GM20431 (cell line): ENCODE measurements around the gene ZCCHC10.

Experiments
- in situ Hi-C: fragments of 300-500 bp; cut with MseI, MboI; formaldehyde crosslinking; loops from one replicate; pipeline ENCODE4 v1.15.0; 2020; ENCODE audit warnings: low sequenced_read_pairs; ENCODE audit not compliant: unreplicated experiment

ZCCHC10 gene

DNA sequence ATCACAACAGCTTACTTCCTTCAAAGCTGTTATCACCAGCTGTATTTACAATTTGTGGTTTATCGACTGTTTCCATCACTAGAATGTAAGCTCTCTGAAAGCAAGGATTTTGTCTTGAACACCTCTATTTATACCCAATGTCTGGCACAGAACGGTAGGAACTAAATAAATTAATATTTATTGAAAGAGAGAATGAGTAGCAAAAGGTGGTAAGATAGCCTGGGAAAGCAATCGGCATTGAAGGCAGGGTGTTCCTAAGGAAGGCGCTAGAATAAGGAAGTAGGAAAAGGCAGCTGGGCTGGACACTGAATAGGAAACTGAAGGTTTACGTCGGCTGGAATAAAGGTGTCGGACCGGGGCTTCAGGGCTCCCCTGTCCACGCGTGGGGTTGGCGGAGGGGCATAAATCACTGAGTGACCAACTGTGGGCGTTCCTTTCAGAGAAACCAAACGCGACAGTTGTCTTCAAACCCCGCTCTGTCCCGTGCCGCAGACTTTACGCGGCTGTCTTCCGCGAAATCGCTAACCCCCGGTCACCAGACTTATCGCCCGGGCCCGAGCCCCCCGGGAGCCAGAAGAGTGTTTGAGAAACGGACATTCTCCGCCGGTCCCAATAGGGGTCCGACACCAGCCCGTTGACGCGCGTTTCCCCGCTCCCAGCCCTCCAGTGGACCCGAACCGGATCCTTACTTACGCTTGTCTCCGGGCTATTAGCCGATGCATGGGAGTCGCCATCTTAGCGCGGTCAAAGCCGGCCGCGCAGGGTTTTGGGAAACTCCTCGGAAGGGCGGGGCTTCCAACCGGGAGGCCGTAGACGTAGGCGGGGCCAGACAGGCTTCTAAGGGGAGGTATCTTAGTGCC is at the start of gene ZCCHC10:
ZCCHC10 (minus strand) TSS at position 746 of the 860 bp plus-strand sequence; CDS start at position 734, 12 bp downstream.
- in situ Hi-C loops: no loop called here

DNA sequence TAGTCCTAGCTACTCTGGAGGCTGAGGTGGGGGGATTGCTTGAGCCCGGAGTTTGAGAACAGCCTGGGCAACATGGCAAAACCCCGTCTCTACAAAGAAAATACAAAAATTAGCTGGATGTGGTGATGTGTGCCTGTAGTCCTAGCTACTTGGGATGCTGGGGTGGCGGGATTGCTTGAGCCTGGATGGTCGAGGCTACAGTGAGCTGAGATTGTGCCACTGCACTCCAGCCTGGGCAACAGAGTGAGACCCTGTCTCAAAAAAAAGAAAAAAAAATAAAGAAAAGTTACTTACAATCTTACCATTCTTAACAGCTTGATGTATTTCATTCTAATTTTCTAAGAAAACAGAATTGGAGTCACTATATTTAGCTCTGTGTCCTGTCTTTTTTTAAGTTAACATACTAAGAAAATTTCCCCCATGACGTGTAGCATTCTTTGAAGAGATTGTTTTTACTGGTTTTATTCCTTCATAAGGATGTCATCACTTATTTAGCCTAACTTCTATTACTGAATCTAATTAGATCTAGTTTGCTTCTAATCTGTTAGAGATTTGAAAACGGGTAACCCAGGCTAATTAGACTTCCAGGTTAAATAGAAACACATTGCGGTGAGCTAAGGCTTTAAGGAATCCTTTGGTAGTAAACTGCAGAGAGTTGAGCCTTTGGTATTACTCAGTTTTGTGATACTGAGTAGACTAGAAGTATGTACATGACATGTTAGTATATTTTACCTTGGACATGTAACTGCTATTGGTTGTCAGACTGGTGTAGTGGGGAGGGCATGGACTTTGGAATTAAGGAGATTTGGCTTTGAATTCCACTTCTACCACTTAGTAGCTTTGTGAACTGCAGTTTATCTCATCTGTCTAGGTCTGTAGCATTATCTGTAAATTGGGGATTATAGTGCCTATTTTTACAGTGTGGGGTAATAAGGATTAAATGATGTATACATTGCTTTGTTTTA is 49.5 kb upstream of the ZCCHC10 start:
- in situ Hi-C loops: no loop called here

DNA sequence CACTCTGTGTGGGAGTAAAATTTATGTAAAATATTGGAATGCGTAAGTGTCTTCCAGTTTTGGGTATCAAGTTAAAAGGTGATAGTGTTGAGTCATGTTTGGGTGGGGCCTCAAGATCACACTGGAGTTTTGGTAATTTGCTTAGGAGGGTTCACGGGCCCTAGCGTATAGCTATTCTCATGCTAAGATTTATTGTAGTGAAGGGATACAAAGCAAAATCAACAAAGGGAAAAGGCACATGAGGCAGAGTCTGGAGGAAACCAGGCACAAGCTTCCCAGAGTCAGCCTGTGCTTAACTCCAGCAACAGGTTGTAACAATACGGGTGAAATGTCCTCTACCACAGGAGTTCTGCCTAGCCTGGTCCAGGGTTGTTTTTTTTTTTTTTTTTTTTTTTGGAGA is 45.7 kb upstream of the ZCCHC10 start:
- in situ Hi-C loops: no loop called here

DNA sequence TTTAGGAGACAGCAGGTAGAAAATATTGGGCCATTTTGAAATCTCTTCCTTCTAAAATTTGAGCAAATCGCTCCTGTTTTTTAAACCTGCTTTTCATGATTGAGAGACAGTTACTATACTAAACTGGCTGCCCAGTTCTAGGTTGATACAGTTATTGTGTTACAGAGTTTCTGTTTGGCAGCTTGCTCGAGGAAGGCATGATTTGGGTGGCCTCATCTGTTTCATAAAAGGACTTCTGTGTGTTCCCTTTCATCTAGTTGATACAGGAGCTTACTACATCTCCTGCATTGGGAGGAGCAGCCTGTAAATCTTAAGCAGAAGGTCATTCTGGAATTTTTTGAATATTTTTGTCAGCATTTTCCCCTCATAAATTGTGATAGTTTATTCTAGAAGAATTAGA is 39.7 kb upstream of the ZCCHC10 start:
- in situ Hi-C loops: no loop called here

DNA sequence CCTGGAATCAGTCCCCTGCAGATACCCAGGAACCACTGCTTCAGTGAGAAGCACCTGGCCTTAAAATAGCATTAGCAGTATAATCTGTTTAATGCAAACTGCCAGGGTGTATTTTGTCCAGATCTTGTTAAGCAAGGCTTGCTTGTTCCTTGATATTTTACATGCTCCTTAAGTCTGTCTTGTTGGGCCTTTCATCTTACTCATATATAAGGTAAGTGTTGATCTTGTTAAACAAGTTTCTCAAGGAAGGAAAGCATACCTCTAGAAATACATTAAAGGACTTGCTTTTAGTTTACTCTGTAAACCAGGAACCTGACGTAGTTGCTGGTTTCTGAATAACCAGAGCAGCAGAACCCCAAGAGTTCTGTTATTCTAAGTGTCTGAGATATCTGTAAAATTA is 39.1 kb upstream of the ZCCHC10 start:
- in situ Hi-C loops: no loop called here

DNA sequence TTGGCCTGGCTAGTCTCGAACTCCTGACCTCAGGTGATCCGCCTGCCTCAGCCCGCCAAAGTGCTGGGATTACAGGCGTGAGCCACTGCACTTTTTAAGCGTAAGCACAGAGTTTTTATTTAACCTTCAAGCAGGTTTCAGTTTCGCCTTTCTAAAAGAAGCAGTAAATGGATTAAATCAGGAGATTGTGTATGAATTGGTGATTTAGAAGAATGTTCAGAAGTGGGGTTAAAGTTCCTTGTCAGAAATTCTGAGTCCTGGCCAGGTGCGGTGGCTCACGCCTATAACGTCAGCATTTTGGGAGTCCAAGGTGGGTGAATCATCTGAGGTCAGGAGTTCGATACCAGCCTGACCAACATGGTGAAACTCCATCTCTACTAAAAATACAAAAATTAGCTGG is 37.6 kb upstream of the ZCCHC10 start:
- in situ Hi-C loops: no loop called here

DNA sequence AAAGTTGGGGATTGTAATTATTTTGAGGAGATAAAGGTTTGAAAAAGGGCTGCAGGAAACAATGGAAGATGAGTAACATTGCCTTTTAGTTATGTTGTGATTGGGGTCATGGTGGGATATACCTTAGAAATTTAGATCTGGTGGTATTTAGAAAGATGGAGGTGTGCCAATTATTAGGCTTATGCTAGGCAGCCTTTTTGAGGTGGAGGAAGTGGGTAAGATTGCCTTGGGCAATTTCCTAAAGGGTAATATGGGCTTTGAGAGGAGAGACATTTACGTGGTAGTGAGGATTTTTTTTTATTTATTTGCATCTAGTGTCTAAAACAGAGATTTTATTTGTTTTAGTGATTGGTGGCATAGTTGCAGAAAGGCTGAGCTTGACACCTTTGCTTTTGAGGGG is 35.9 kb upstream of the ZCCHC10 start:
- in situ Hi-C loops: no loop called here

DNA sequence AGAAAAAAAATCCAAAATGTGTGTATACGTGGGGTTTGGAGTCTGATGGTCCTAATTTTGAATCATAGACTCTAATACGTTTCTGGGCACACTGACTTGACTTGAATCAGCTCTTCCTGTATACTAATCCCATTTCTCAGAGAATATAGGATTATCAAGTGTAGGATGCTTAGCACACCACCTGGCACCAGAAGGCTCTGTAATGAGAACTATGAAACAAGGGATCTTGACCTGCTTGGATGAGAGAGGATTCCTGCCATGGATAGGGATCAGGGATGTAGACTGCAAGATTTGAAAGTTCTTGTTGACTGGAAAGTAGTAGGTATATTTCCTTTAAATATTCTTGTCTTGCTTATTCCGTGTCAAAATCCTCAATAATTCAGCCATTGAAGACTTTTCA is 33.3 kb upstream of the ZCCHC10 start:
- in situ Hi-C loops: no loop called here

DNA sequence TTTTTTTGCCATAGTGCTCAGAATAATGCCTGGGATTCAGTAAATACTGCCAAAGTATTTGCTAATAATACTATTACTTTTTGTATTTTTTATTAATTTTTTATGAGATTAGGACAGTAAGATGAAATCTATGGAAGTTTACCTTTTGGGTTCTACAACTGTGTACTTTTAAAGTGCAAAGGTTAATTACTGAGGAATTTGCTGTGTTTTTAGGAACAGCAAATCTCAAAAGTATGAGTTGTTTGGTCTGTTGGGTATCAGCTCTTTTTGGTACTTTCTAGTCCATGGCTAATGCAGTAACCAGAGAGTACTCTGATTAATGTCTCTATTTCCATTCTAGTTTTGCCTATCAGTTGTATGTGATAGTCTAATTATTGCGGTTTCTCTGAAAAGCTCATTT is 30.5 kb upstream of the ZCCHC10 start:
- in situ Hi-C loops: no loop called here

DNA sequence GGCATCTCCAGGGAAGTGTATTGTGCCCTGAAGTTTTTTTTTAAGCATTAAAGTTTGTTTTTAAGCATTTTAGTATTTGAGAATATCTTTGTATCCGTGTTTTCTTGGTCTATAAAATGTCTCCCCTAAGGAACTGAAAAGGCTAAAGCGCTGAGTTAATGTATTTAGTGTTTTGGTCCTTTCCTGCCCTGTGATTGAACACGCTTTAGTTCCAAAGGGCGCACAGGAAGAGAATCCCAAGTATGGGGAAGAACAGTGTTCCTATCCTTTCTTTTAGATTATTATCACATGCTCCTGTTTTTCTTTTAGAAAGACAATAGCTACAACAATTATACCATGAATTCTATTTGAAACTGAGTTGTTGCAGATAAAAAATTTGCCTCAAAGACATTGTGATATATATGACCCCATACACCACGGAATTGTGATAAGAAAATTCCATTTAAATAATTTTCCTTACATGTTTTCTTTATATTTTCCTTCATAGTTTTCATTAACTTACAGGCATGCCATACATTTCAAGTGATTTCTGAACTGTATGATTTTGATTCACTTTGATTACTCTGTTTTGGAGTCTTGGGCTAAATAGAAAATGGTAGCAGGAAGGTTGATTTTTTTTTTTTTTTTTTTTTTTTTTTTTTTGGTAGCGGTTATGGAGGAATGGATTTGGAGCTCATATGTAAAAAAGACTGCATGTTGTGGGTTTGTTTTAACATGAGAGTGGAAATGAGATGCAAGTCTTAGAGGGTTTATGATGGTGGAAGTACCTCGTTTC is 28.5 kb upstream of the ZCCHC10 start:
- in situ Hi-C loops: no loop called here

DNA sequence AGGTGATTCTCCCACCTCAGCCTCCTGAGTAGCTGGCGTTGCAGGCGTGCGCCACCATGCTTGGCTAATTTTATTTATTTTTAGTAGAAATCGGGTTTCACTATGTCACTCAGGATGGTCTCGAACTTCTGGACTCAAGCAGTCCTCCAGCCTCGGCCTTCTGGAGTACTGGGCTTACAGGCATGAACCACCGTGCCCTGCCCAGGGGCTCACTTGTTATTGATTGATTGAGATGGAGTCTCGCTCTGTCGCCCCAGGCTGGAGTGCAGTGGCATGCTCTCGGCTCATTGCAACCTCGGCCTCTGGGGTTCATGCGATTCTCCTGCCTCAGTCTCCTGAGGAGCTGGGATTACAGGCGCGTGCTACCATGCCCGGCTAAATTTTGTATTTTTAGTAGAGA is 27.1 kb upstream of the ZCCHC10 start:
- in situ Hi-C loops: no loop called here

DNA sequence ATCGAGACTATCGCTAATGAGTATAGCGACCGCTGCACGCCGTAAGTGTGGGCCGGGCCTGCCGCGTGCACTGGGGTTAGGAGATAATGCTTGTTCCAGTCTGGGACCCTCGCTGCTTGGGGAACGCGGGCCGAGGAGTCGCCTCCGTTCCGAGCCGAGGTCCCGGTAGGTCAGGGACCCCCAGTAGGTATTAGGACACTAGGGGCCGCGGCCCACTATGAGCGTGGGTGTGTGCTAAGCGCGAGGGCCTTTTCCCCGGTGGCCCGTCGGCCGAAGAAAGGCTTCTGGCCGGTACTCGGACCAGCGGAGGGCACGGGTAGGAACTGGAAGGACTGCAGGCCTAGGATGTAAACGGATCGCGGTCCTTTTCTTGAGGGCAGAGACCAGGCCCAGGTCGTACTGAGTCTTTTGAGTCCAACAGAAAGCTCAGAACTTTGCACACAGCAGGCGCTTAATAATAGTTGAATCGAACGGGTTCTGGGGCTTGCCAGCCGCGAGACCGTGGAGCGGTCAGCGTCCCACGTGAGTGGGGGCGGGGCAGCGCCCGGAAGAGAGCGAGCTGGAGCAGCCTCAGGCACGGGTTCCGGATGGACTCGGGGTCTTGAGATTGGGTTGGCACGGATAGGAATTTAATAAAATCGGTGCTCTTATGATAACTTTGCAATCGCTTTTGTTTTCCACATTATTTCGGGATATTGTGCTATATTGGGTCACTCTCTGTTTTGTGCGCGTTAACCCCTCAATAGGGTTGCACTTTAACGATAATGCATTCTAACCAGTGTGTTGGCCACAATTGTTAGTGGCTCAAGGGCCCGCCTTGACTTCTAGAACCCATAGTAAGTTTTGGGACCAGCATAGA is 26.2 kb upstream of the ZCCHC10 start:
- in situ Hi-C loops: no loop called here

DNA sequence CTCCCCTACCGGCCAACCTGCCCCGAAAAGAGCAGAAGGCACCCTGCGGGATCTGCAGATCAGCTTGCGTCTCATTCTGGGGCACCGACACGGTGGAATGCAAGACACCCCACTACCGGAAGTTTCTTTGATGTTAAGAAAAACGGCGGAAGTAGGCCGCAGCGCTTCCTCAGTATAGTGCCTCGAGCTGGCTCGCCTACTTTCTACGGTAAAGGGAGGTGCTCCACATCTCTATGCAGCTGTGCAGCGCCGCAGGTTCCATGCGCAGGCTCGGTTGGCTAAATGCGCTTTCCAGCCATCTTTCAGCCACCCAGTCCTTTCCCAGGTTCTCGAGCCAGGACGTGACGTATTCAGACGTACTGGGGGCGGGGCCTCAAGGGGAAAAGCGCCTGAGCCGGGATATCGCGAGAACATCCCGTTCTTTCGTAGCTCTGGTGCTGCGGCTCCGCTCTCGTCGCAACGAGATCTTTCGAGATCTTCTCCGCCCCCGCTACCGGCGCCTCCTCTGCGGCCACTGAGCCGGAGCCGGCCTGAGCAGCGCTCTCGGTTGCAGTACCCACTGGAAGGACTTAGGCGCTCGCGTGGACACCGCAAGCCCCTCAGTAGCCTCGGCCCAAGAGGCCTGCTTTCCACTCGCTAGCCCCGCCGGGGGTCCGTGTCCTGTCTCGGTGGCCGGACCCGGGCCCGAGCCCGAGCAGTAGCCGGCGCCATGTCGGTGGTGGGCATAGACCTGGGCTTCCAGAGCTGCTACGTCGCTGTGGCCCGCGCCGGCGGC is 25.4 kb upstream of the ZCCHC10 start, which contains the start of gene HSPA4:
HSPA4 (plus strand) TSS at position 472 of the 775 bp plus-strand sequence; CDS start at position 710, 238 bp downstream.
- in situ Hi-C loops: no loop called here

DNA sequence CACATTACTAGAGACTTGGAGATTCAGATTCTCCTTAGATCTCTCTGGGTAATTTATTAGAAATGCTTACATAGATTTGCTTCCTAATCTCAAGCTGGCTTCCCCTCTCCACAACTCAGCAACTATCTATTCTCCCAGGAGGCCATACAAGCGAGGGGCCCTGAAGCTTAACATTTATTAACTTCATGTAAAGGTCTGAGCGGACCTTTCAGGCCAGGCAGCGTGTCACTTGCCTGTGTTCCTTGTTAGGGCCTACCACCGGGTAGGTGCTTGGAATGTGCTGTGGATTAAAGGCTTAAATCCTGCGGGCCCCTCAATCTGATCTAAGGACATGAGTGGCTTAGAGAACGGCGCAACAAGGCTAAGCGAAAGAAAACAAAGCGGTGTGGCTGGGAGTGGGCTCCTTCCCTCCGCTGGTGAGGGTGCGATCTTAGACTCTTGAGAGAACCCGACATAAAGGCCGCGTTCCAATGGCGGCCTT is 24.8 kb upstream of the ZCCHC10 start:
- in situ Hi-C loops: no loop called here

DNA sequence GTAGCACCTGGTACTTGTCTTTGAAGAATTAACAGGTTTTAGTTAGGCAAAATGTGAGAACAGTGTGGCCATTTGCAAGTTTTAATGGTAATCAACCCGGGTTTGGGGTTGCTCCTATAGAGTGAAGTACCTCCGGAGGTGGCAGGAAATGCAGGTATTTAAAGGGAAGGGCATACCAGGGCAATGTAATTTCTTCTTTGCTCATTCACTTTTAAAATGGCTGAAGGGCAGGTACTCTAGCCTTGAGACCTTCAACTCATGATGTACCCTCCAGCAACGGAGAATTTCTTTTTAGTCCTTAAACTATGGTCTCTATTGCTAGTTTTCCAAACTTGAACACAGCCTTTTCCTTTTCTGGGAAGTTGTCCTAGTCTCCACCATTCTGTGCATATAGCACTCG is 24.2 kb upstream of the ZCCHC10 start:
- in situ Hi-C loops: no loop called here

DNA sequence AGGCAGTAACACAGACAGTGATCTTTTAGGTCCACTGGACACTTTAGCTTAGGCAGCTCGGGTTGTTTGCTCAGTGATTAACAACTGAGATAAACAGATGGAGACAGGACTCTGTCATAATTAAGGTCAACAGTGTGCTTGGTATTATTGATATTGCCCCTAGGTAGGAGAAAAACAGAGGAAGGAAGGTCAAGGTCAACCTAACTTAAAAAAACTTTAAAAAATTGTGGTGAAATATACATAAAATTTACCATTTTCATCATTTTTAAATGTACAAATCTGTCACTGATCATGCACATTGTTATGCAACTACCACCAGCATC is 23.3 kb upstream of the ZCCHC10 start:
- in situ Hi-C loops: no loop called here

DNA sequence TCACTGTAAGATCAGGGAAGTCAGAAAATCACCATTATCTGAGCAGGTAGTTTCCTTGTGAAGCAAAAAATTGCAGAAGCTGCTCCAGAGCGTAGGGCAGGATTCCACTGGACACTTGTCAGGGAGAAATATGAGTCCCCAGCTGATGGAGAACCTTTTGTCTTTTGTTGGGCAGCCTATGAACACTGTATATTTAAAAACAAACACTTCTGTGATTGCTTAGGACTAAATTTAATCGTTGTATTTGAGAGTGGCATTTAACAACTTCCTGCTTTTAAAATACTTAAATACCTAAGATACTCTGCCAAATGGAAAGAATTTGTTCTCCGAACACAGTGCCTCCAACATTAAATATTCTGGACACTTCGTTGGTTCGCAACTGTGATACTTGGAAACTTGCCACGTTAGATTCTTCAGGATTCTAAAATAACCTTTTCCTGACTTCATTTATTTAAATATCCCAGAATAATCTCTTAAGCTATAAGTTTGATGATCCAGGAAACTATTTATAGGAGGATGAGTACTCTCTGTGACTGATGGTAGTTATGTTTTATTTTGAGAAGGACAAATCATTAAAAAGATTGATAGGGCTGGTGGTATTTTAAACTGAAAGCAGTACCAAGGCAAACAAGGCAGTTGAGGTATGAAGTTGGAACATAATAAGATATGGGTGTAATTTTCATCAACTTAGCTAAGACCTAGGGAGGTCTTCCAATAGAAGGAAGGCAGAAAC is 22.8 kb upstream of the ZCCHC10 start:
- in situ Hi-C loops: no loop called here

DNA sequence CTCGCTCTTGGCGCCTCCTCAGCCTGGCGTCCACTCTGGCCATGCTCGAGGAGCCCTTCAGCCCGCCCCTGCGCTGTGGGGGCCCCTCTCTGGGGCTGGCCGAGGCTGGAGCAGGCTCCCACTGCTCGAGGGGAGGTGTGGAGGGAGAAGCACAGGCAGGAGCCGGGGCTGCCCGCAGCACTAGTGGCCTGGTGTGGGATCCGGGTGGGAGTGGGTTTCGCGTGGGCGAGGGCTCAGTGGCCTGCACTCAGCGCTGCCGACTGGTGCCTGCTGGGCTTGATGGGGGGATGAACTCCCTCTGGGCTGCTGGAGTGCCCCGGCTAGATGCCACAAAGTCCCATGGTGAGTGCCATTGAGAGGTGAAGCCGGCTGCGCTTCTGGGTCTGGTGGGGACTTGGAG is 21.1 kb upstream of the ZCCHC10 start:
- in situ Hi-C loops: no loop called here
